Astrocyte (in vitro differentiated cells and primary cell): ENCODE data around the gene DPP8.

Experiments used
- EZH2 ChIP-seq: IDR thresholded peaks from 2 replicates; pipeline ENCODE4 v1.6.1; 2012; ENCODE audit warnings: mild to moderate bottlenecking, low read length, inconsistent platforms; ENCODE audit not compliant: insufficient read depth
- TF ChIP-seq, protein P1 (sequence below): IDR thresholded peaks from 2 replicates; pipeline ENCODE4 v1.5.1; 2011; ENCODE audit warnings: low read depth, mild to moderate bottlenecking, inconsistent platforms, low read length, moderate library complexity; ENCODE audit not compliant: insufficient read depth

DNA sequence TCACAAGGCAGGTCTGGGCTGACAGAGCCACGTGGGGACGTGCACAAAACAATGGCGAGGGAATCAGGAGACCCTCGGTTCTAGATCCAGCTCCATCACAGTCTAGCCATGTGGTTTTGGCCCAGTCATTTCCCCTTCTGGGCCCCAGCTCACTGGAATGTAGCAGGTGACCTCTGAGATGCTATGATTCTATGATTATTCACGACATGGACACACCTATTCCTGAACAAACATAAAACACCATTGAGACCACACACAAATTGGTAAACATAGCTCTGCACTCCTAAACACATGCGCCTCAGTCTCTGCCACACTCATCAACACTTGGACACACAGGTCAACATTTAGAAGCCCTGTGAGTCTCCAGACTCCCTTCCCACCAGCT, 103.7 kb downstream of the DPP8 start:
- TF ChIP-seq, protein P1, sequence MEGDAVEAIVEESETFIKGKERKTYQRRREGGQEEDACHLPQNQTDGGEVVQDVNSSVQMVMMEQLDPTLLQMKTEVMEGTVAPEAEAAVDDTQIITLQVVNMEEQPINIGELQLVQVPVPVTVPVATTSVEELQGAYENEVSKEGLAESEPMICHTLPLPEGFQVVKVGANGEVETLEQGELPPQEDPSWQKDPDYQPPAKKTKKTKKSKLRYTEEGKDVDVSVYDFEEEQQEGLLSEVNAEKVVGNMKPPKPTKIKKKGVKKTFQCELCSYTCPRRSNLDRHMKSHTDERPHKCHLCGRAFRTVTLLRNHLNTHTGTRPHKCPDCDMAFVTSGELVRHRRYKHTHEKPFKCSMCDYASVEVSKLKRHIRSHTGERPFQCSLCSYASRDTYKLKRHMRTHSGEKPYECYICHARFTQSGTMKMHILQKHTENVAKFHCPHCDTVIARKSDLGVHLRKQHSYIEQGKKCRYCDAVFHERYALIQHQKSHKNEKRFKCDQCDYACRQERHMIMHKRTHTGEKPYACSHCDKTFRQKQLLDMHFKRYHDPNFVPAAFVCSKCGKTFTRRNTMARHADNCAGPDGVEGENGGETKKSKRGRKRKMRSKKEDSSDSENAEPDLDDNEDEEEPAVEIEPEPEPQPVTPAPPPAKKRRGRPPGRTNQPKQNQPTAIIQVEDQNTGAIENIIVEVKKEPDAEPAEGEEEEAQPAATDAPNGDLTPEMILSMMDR, result no peak
- TF ChIP-seq EZH2, result no peak
